Bronchial epithelial cell (primary cell): ENCODE measurements around the gene PEX10. TPM values are rescaled to one million over a fixed set of nuclear protein-coding genes. Genes with fewer than 3 reads are reported as not detected.

Experiments used
- DNase-seq: peaks from one replicate; pipeline ENCODE4 v3.0.0-alpha.2; 2010; ENCODE audit warnings: low read depth
- FAIRE-seq: peaks from 2 replicates; lab custom pipeline; 2011; peaks lifted over from hg19 to GRCh38; lab: Jason Lieb, UNC
- H3K27me3 ChIP-seq: 2 replicates; pipeline ENCODE4 v1.5.1; 2011; ENCODE audit warnings: low read length; ENCODE audit not compliant: control insufficient read depth, insufficient read depth
- H3K36me3 ChIP-seq: 2 replicates; pipeline ENCODE4 v1.5.1; 2011; ENCODE audit warnings: low read length; ENCODE audit not compliant: control insufficient read depth, insufficient read depth
- H3K4me3 ChIP-seq: 2 replicates; pipeline ENCODE4 v1.5.1; 2011; ENCODE audit warnings: mild to moderate bottlenecking, low read depth, low read length, control low read depth
- total RNA-seq: library from RNA; depleted of rRNA; stranded (reverse); fragments of >200 nt; gene quantifications from 2 replicates; pipeline ENCODE4 v1.2.1, GENCODE V29; 2014
- TF ChIP-seq, protein P1 (sequence below): IDR thresholded peaks from 2 replicates; pipeline ENCODE4 v1.5.1; 2011; ENCODE audit warnings: mild to moderate bottlenecking, moderate library complexity, low read length, control low read depth, inconsistent platforms; ENCODE audit not compliant: insufficient read depth, severe bottlenecking

PEX10 gene
- total RNA-seq, 1 donor from 2014 or later, result 30.0 TPM

DNA sequence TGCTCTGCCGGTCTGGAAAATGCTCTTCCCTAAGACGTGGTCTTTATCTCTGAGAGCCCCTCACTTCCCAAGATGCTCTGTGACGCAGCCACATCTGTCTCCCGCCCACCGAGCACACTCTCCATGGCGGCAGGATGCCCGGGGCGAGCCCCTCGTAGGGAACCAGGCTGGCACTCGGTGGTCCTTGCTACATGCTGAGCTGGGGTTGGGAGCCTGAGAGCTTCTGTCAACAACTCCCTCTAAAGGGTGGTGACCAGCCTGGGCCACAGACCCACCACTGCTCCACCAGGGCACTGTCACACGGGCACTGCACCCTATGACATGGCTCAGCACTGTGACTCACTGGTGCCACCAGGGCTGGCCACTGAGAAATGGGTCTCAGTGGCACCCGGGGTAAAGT lies 2.6 kb downstream of the PEX10 start:
- FAIRE-seq (no peak), DNase-seq (no peak)
- TF ChIP-seq, protein P1, sequence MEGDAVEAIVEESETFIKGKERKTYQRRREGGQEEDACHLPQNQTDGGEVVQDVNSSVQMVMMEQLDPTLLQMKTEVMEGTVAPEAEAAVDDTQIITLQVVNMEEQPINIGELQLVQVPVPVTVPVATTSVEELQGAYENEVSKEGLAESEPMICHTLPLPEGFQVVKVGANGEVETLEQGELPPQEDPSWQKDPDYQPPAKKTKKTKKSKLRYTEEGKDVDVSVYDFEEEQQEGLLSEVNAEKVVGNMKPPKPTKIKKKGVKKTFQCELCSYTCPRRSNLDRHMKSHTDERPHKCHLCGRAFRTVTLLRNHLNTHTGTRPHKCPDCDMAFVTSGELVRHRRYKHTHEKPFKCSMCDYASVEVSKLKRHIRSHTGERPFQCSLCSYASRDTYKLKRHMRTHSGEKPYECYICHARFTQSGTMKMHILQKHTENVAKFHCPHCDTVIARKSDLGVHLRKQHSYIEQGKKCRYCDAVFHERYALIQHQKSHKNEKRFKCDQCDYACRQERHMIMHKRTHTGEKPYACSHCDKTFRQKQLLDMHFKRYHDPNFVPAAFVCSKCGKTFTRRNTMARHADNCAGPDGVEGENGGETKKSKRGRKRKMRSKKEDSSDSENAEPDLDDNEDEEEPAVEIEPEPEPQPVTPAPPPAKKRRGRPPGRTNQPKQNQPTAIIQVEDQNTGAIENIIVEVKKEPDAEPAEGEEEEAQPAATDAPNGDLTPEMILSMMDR, result no peak
- Histone ChIP-seq H3K4me3 (no peak overlapping the region), H3K27me3 (no peaks in the 10 kb centered on the region), H3K36me3 (peaks cover 21% of the 10 kb centered on the region)

- peaks cover 25% of the 10 kb centered on the region for H3K36me3 ChIP-seq
- TF ChIP-seq, protein P1, result no peak
- no peak for FAIRE-seq
- H3K4me3 ChIP-seq, result no peak overlapping the region
- H3K27me3 ChIP-seq, result no peaks in the 10 kb centered on the region
- DNase-seq, result no peak
These were observed 3.5 kb downstream of the PEX10 start for GRCh38 chr1:2408859-2409276.

- Histone ChIP-seq H3K4me3 (no peak overlapping the region), H3K36me3 (peaks cover 25% of the 10 kb centered on the region), H3K27me3 (no peaks in the 10 kb centered on the region)
- DNase-seq (no peak), FAIRE-seq (no peak)
- TF ChIP-seq, protein P1, result no peak
These were observed 3.9 kb downstream of the PEX10 start for GRCh38 chr1:2408456-2408855.

- TF ChIP-seq, protein P1, result no peak
- peaks cover 27% of the 10 kb centered on the region for H3K36me3 ChIP-seq
- no peak overlapping the region for H3K4me3 ChIP-seq
- DNase-seq (no peak), FAIRE-seq (no peak)
- H3K27me3 ChIP-seq, result no peaks in the 10 kb centered on the region
These were observed 4.4 kb downstream of the PEX10 start for GRCh38 chr1:2407991-2408275.

DNA sequence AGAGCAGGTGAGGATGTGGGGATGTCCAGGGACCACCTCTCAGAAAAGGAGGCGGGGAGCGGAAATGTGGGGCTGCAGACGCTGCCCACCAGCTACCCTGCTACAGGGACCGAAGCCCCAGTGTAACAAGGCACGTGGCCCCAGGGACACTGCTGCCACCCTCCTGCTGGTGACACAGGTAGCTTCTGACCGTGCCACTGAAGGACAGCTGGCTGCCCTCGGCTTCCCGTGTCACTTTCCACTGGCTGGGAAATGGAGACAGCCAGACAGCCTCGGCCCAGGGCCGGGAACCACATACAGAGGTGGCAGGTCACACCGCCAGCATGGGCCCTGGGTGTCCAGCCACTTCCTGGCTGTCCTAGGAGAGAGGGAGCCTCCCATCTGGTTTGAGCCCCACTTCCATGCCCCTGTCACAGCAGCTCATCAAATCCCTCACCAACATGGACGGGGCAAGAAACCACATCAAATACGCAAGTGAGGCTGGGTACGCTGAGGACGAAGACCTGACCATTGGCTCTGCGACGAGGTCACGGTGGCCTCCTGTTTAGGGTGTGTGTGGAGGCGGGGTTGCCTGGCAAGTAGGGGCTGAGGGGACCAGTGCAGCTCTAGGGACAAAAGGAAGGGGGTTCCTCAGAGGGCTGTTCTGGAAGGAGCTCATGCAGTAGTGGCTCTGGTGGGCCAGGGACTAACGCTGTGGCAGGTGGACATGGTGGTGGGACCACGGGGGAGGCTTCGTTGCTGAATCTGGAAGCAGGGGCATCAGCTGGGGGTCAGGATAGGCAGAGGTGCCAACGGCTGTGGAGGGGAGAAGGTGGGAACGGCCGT lies 5.0 kb downstream of the PEX10 start:
- H3K4me3 ChIP-seq, result no peak overlapping the region
- DNase-seq (no peak), FAIRE-seq (no peak)
- peaks cover 32% of the 10 kb centered on the region for H3K36me3 ChIP-seq
- TF ChIP-seq, protein P1, result no peak
- no peaks in the 10 kb centered on the region for H3K27me3 ChIP-seq
